HG02970 (cell line): ENCODE data around the gene TCP11.

Experiments
- ATAC-seq: cut with Tn5 transposase; IDR thresholded peaks from one replicate; pipeline ENCODE4 v1.9.1; 2021; ENCODE audit warnings: mild to moderate bottlenecking, moderate library complexity, moderate number of reproducible peaks; ENCODE audit not compliant: unreplicated experiment, low FRiP score

The TCP11 gene

GRCh38 chr6:35083507-35083906 lies 57.6 kb downstream of the TCP11 start:
- ATAC-seq: no peak

DNA sequence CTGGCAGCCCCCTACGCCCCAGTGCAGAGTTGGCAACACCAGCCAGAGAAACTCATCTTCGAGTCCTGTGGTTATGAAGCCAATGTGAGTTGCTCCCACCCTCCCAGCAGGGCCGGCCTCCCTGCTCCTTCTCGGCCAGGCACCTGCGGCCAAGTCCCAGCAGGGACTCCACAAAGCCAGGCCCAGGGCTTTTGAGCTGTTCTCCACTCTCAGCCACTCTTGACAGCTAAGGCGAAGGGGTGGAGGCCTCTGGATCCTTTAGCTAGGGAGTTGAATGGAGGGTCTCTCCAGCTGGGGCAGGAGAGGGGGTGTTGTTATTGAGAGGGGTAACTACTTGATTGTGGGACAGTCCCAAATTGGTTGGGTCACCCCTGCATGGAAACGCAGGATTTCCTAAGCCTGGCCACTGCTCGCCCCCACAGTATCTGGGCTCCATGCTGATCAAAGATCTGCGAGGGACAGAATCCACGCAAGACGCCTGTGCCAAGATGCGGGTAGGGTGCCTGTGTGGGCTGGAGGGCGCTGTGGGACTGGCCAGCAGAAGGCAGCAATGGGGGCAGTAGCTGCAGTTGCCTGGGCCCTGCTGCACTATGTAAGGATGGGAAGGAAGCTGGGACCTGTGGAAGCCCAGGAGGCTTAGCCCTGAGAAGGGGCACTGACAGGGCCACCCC lies 58.3 kb downstream of the TCP11 start:
- ATAC-seq: no peak

DNA sequence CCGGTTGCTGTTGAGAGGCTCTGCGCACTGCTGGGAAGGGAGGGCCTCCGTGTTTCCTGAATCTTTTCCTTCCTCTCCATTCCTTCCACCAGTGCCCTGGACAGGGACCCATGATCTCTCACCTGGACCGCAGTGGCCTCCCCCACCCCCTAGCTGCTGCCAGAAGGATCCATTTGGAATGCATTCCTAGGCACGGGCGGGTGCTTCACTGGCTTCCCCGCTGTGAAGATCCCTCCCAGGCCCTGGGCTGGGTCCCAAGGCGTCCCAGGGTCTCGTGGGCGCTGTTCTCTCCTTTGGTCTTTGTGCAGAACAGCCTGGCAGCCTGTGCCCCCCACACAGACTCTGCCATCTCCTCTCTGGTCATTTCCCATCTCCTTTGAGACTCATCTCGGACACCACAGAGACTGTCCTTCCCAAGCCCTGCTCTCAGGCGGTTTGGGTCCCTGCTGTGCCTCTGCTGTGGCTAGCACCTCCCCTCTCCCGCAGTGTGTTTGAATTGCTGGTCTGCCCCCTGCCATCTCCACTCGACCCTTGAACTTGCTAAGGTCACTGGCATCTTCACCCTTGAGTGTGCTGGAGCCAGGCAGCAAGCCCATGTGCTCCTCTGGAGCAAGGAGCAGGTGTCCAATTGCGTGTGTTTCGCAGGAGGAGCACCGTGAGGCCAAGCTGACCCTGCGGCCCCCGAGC lies 59.0 kb downstream of the TCP11 start:
- ATAC-seq: no peak

GRCh38 chr6:35081426-35081851 lies 59.7 kb downstream of the TCP11 start:
- ATAC-seq: no peak

DNA sequence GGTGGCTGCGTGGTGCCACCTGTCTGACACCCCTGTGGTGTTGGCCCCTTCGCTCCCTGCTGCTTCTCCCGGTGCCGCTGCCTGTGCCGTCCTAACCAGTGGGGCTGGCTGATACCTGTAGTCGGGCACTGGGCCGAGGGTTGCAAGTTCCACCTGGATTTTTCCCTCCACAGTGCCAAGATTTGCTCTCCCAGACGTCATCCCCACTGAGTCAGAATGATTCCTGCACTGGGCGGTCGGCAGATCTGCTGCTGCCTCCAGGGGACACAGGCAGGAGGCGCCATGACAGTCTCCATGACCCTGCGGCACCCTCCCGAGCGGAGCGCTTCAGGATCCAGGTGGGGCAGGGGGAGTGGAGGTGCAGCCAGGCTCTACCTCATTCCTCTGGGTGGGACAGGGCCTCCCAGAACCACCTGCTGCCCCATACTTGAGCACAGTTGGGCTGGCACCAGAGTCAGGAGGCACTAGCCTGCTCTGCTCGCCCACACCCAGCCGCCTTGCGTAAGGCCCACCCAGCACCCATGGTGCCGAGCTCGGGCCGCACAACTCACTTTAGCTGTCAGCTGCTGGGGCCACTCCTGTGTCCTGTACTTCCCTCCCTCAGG lies 60.2 kb downstream of the TCP11 start:
- no peak for ATAC-seq

DNA sequence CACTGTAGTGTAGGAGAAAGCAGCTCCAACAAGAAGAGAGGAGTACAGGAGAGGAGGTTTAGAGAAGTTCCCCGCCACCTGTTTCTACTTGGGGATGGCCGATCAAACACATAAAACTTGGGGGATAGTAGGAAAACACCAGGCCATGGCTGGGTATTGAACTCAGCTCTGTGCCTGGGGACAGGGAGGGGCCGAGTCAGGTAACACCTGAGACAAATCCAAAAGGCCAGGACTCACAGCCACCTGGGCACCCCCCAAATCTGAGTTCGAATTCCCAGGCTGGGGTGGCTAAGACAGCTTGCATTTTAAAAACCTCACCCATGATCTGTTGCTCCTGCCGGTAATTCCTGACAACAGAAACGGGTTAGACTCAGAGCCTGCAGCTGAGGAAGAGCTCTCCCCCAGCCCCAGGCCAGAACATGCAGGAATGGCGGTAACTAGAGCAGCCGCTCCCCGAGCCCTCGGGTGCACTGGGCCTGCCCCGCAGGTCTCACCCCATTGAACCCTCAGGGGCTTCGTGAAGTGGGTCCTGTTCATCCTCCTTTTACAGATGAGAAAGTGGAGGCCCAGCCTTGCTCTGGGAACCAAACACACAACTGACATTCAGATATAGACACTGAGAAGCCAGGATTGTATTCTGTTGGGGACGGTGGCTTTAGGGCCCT lies 61.0 kb downstream of the TCP11 start:
- no peak for ATAC-seq

- no peak for ATAC-seq
These were observed 61.7 kb downstream of the TCP11 start for GRCh38 chr6:35079311-35080000.

DNA sequence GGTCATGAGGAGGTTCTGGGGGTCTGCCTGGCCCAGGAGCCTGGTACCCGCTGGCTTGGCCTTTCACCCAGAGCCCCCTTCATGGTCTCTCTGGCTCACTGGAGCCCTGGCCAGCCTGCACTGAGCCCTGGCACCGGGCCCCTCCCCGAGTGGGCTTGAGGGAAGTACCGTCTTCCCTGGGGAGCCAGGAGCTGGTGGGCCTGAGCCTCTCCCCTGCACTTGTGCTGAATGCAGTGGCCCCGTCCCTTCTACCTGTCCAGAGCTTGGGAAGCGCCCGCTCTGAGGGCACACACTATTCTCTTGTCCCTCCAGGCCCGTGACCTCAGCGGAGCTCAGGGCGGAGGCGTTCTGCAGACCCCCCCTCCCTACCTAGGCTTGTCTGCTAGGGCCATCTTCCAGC lies 62.2 kb downstream of the TCP11 start:
- no peak for ATAC-seq

- no peak for ATAC-seq
These were observed 62.8 kb downstream of the TCP11 start for GRCh38 chr6:35078226-35078850.

- no peak for ATAC-seq
These were observed 63.4 kb downstream of the TCP11 start for GRCh38 chr6:35077713-35078105.

DNA sequence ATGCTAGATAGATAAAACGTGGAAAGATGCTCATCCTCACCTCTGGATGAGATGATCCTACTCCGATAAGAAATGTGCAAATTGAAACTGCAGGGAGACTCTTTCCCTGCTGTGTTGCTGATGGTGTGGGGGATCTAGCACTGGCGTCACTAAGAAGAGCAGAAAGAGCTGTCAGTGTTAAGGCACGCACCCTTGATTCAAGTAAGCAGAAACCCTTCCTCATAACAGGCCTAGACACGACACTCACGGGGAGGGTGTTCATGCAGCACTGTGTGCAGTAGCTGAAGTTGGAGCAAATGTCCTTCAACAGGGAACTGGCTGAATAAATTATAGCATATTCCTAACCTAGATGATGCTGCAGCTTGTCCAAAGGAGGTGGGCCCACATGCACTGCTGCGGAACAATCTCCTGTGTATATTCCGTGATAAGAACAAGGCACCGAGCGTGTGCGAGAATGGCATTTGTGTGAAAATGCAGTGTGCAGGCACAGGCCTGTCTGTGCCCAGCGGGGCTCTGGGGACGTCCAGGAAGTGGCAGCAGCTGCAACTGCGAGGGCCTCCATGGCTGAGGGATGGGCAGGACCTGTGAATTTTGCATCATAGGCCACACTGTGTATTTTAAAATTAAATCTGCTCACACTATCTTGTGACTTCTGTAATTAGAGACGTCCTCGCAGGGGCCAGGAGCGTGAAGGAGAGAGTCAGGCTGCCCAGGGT lies 64.0 kb downstream of the TCP11 start:
- ATAC-seq: no peak

GRCh38 chr6:35073766-35074471 lies 67.2 kb downstream of the TCP11 start:
- ATAC-seq: no peak

- no peak for ATAC-seq
These were observed 67.9 kb downstream of the TCP11 start for GRCh38 chr6:35073211-35073610.

DNA sequence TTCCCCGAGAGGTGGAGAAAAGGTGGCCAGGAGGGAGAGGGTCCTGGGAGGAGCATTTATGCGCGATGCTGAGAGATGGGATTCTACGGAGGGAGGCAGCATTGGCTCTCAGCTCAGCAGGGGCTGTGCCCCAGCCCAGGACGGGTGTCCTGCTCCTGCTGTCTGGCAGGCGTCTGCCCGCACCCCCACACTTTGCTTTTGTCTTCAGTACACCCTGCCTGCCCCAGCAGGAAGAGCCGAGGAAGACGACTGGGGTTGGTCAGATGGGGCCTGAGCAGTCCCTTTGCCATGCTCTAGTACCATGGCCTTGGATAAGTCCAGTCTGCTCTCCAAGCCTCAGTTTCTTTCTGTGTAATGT lies 68.5 kb downstream of the TCP11 start:
- ATAC-seq: no peak

GRCh38 chr6:35072051-35072697 lies 69.0 kb downstream of the TCP11 start:
- no peak for ATAC-seq

GRCh38 chr6:35071347-35071994 lies 69.7 kb downstream of the TCP11 start:
- no peak for ATAC-seq

- no peak for ATAC-seq
These were observed 71.0 kb downstream of the TCP11 start for GRCh38 chr6:35070111-35070510.

DNA sequence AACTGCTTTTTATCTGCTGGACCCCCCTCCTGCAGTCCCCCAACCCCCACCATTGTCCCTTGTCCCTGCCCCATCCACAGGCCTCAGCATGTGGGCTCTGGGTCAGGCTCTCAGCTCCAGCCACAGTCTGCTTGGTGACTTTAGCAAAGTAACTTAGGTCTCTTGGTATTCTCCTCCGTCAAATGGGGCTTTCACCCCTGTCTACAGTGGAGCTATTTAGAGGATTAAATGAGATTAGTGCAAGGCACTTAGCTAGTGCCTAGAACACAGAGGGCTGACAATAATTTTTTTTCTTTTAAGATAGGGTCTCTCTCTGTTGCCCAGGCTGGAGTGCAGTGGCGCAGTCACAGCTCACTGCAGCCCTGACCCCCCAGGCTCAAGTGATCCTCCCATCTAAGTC lies 71.9 kb downstream of the TCP11 start:
- no peak for ATAC-seq
